Putamen (tissue), 1 donor: Measurements from ENCODE around the gene LRRC45.

Experiments
- DNase-seq: peaks from one replicate; pipeline ENCODE4 v3.0.0-alpha.2; 2016; ENCODE audit warnings: low spot score

The LRRC45 gene

GRCh38 chr17:82019690-82020571 is 3.2 kb upstream of the LRRC45 start:
- no peak for DNase-seq

GRCh38 chr17:82020572-82021106 is 2.5 kb upstream of the LRRC45 start:
- DNase-seq: no peak

- DNase-seq: peak; percentile 70
Observed at GRCh38 chr17:82021107-82021899, 1.8 kb upstream of the LRRC45 start.

- DNase-seq: no peak
Observed at GRCh38 chr17:82021900-82022309, 1.2 kb upstream of the LRRC45 start.

- no peak for DNase-seq
Observed at GRCh38 chr17:82022310-82022980, 660 bp upstream of the LRRC45 start, which contains the start of gene CENPX. CENPX (minus strand) TSS chr17:82022878; CDS start chr17:82022861, 17 bp downstream.

GRCh38 chr17:82023447-82024241 is 539 bp downstream of the LRRC45 start:
- DNase-seq: no peak

- no peak for DNase-seq
Observed at GRCh38 chr17:82024859-82025258, 1.8 kb downstream of the LRRC45 start.

GRCh38 chr17:82025401-82026107 is 2.4 kb downstream of the LRRC45 start:
- DNase-seq: no peak

- DNase-seq: no peak
Observed at GRCh38 chr17:82028246-82028645, 5.1 kb downstream of the LRRC45 start.

GRCh38 chr17:82028966-82029365 is 5.9 kb downstream of the LRRC45 start:
- no peak for DNase-seq

- no peak for DNase-seq
Observed at GRCh38 chr17:82029391-82029790, 6.3 kb downstream of the LRRC45 start.

GRCh38 chr17:82029990-82030469 is 6.9 kb downstream of the LRRC45 start:
- no peak for DNase-seq

- DNase-seq: peak; percentile 60
Observed at GRCh38 chr17:82030470-82031302, 7.6 kb downstream of the LRRC45 start.

- DNase-seq: no peak
Observed at GRCh38 chr17:82031303-82031884, 8.3 kb downstream of the LRRC45 start, which contains the start of gene RAC3. RAC3 (plus strand) TSS chr17:82031678; CDS start chr17:82031762, 84 bp downstream.

GRCh38 chr17:82031885-82032627 is 9.0 kb downstream of the LRRC45 start:
- DNase-seq: no peak

- no peak for DNase-seq
Observed at GRCh38 chr17:82033359-82034085, 10.4 kb downstream of the LRRC45 start.

GRCh38 chr17:82034371-82035011 is 11.4 kb downstream of the LRRC45 start:
- no peak for DNase-seq
